Activated CD4-positive, alpha-beta T cell treated with anti-CD3 and anti-CD28 coated beads, Interleukin-2, amount 50 U/mL, for 16 hours (primary cell): ENCODE data around the gene AK2.

Source experiments
- DNase-seq: peaks from one replicate; pipeline ENCODE4 v3.0.0-alpha.2; 2020

The AK2 gene

GRCh38 chr1:33021567-33022431 is 14.9 kb downstream of the AK2 start:
- DNase-seq, result no peak

- no peak for DNase-seq
These were observed 18.6 kb downstream of the AK2 start for GRCh38 chr1:33018112-33018511.

DNA sequence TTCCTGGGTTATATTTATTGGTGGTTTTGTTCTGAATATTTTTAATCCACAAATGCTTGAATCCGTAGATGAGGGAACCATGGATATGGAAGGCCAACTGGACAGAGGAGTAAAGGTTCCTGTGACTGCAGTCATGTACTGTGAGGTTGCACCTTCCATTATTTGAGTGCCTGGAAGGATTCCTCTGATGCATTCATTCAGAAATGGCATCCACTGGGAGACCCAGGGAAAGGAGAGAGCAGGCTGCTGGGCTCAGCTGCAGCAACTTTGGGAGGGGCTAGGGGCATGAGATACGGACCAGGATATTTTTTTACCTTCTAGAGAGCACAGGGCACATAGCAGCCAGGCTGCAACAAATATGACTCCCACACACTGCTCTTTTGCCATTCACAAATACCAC is 19.5 kb downstream of the AK2 start:
- DNase-seq, result no peak

DNA sequence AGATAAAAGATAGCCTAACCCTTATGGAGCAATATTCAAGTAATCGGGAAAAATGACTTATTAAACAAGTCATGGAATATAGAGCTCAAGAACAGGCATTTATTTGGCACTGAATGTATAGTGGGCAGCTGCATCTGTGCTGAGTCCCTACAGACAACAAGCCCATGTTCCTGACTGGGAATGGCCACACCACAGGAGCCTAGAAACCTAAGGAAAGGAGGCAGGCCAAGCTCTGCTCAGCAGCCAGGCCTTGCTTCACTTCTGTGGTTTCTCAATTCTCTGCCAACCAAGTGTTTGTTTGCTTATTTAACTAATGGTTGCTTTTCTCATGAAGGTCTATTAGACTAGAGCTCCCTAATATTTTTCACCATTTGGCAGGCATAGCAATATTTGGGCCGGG is 21.5 kb downstream of the AK2 start:
- DNase-seq, result no peak

- DNase-seq, result no peak
These were observed 22.1 kb downstream of the AK2 start for GRCh38 chr1:33014464-33015163.

- DNase-seq, result no peak
These were observed 22.9 kb downstream of the AK2 start for GRCh38 chr1:33013791-33014190.

- no peak for DNase-seq
These were observed 24.5 kb downstream of the AK2 start for GRCh38 chr1:33012165-33012564.

- DNase-seq, result no peak
These were observed 25.6 kb downstream of the AK2 start for GRCh38 chr1:33010932-33011731.

DNA sequence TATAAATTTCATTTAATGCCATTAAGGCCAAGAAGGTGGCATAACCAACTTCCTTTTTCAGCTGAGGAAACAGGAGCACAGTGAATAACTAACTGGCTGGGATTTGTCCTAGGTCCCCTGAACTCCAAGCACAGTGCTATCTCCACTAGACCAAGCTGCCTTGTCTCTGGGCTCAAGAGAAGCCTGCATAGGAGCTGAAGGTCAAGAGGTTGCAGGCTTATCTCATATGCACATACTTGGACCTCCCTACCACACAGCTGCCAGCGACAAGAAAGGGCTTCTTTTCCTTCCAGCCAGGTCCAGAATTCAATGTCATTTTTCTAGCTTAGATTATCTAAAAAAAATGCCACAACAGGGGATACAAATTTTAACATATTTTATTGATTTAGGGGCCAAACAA is 27.1 kb downstream of the AK2 start:
- DNase-seq, result no peak

DNA sequence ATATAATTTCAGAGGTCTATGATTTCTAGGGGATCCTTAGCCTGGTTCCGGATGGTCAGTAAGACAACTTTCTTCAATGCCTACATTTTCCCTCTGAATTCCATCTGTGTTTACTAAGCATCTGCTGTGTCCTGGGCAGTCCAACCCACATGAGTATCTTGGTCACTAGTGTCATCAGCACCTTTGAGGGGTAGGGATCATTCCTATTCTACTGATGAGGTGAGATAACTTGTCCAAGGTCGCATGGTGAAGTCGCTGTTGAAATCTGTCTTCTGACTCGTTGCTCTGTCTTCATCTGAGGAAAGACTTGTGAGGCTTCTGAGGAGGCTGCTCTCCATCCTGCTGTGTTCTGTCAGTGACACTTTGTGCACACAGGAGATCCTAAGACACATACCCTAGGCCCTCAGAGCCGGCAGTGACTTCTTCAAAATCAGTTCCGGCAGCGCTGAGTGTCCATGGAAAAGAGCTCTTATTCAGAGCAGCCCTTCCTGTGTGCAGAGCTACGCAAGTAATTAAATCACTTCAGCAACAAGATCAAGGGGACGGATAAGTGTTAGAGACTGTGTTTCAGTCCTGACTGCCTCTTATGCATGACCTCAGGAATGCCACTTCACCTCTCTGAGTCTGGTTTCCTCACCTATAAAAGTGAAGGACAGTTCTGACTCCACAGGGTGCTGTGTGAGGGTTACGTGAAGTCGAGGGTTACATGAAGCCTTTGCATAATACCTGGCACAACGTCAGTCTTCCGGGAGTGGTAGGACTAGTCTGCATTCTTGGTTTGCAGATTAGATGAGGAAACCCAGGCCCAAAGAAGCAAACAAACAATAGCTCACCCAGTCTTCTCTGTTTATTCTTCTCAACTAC is 28.4 kb downstream of the AK2 start:
- DNase-seq, result no peak

DNA sequence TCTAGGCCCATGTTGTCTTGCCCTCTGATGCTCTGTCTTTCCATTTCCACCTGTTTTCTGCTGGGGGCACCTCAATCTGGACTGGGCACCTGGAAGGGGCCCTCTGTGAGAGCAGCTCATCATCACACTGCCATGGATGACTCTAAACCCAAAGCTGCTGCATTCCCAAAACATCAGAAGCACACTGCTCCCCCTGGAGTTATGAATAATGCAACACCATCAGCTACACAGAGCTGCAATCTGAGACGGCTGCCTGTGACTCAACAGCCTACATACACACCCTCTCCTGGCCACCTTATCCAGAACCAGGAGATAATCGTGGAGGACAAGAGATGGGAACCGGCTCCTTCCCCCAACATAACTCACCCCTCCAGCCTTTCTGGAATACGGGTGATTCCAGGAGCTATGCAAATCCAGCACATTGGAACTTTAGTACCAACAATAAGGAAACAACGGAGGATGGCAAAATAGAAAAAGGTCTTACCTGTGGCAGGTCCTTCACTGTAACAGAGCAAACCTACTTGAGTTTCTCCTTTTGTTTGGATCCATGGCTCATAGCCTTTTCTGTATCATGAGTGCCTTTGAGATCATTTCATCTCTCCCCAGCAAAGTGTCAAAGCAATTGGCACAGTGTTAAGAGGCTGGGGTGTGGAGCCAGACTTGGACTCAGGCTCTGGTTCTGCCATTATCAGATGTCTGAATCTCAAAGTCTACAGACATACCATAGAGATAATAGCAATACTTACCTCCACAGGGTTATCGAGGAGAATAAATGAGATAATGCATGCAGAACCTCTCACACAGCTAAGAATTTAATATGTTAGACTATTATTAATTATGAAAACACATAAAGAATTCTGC is 29.3 kb downstream of the AK2 start:
- DNase-seq, result no peak

GRCh38 chr1:33005838-33006421 is 30.8 kb downstream of the AK2 start:
- DNase-seq, result no peak

DNA sequence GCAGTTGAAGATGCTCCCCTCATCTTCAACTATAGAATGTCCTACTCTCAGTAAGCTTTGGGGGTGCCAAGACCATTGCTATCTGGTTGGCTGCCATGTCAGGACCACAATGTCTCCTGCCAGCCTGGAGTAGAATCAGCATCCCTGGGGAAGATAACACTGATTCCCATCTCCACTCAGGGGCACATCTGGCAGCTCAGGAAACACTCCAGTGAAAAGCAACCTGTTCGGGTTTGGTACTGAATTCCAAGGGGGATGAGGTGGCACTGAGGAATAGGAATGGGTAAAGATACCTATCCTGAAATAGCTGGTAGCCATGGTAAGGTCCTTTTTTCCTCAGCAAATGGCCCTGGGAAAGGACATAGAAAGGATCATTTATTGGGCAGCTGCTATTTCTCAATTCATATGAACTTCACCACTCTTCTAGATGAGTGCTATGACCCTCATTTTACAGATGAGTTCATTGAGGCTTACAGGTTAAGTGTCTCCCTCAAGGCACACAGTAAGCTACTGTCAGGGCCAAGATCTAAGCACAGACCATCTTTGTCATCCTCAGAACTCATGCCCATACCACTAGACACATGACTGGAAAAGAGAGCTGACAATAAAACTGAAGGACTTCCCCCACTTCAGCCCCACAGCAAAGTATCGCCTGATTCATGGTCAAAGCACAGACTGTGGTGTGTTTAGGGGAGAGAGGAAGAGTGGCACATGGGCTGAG is 31.4 kb downstream of the AK2 start:
- DNase-seq, result no peak

GRCh38 chr1:33004613-33005012 is 32.1 kb downstream of the AK2 start:
- no peak for DNase-seq

DNA sequence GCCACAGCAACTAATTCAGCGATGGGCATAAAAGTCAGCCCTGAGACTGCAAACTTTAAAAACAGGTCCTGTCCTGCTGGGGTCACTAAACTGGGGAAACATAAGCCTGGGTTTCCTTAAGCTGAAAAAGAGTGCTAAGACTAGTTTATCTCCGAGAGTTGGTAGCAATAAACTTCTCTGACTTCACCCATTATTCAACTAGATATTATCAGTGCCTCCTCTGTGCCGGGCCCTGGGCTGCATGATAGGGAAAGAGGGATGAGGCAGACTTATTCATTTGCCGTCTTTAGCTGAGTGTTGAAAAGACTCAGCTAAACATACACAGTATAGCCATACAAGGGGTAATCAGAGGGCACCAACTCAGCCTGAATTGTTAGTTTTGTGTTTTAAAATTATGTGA is 33.0 kb downstream of the AK2 start:
- no peak for DNase-seq

GRCh38 chr1:33002006-33002405 is 34.7 kb downstream of the AK2 start:
- DNase-seq, result no peak

DNA sequence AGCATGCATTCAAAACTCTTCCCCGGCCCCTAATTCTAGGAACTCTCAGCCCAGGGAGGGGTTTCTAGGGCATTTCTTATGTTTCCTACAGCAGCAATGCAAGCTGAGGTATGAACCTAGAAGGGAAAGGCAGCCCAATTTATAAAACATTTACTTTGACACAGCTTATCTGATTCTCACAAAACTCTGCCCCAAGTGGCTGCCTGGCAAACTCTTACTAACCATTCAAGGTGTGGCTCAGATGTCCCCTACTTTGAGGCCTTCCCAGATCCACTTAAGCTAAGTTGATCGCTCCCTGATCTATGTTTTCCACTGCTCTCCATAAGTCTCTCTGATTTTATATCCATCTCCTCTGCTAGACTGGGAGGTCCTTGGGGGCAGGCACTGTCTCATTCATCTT is 35.4 kb downstream of the AK2 start:
- DNase-seq, result no peak

GRCh38 chr1:33000427-33001026 is 36.2 kb downstream of the AK2 start:
- no peak for DNase-seq

GRCh38 chr1:32998997-32999396 is 37.7 kb downstream of the AK2 start:
- no peak for DNase-seq

DNA sequence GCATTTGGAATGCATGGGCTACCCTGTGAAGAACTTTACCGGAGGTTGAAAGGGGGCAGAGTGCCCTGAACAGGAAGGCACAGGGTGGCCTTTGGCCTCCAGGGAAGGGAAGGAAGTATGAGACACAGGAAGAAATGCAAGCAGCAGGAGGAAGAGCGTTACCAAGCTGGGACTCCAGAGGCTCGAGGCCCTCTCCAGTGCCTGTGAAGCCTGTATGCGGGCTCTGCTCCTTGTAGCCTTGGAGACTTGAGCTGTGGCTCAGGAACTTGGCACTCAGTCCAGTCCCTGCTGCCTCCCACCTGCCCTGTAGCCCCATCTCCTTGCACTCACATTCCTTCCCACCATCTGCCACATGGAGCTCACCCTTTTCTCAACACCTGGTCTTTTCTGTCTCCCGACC is 38.6 kb downstream of the AK2 start:
- DNase-seq, result no peak
